GM21515 (cell line): ENCODE data around the gene ELFN2.

Source experiments
- ATAC-seq: cut with Tn5 transposase; IDR thresholded peaks from one replicate; pipeline ENCODE4 v1.9.1; 2021; ENCODE audit not compliant: unreplicated experiment

The ELFN2 gene

DNA sequence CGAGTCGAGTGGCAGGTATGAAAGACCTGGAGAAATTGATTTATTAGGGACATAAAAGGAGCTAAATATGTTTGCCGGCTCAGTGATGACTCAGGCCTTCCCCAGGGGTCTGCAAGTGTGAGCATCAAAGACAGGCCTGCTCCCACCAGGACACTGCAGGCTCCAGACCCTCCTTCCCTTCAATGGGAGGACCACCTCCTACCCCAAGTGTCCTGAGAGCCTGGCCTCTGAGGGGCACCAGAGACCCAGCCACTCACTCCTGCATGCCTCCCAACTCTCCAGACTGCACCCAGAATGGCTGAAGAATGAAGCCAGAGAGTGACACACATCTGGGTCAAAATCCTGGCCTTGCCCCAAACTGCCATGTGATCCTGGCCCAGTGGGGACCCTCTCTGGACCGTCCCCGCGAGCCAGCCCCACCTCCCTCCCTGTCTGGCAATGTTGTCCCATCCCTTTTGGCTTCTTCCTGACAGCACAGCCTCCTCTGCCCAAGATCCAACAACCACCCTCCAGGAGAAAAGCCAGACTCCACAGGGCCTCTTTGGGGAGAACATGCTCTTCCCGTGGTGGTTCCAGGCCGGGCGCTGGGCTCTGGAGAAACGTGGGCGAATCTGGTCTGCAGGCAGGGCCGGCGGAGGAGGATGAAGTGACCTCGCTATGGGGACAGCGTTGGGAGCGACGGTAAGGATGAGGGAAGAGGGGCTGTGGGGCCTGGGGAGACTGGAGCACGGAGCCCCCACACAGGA is 108.7 kb downstream of the ELFN2 start:
- no peak for ATAC-seq
